GM13977 (cell line): ENCODE measurements around the gene DDX54.

Experiments
- DNase-seq: peaks from one replicate; pipeline ENCODE4 v3.0.0; 2012; ENCODE audit warnings: low spot score
- in situ Hi-C: fragments of 300-500 bp; cut with MboI; formaldehyde crosslinking; loops from one replicate; pipeline ENCODE4 v1.12.0; 2022; ENCODE audit warnings: low sequenced_read_pairs, low pct_unique_long_range_greater_than_20kb, mixed read lengths, inconsistent platforms; ENCODE audit not compliant: unreplicated experiment
- TF ChIP-seq, protein P1 (sequence below): IDR thresholded peaks from 2 replicates; pipeline ENCODE4 v1.5.1; 2012; ENCODE audit warnings: mild to moderate bottlenecking, control low read depth; ENCODE audit not compliant: insufficient read depth; ENCODE audit errors: extremely low read depth, missing control alignments

Gene DDX54, protein sequence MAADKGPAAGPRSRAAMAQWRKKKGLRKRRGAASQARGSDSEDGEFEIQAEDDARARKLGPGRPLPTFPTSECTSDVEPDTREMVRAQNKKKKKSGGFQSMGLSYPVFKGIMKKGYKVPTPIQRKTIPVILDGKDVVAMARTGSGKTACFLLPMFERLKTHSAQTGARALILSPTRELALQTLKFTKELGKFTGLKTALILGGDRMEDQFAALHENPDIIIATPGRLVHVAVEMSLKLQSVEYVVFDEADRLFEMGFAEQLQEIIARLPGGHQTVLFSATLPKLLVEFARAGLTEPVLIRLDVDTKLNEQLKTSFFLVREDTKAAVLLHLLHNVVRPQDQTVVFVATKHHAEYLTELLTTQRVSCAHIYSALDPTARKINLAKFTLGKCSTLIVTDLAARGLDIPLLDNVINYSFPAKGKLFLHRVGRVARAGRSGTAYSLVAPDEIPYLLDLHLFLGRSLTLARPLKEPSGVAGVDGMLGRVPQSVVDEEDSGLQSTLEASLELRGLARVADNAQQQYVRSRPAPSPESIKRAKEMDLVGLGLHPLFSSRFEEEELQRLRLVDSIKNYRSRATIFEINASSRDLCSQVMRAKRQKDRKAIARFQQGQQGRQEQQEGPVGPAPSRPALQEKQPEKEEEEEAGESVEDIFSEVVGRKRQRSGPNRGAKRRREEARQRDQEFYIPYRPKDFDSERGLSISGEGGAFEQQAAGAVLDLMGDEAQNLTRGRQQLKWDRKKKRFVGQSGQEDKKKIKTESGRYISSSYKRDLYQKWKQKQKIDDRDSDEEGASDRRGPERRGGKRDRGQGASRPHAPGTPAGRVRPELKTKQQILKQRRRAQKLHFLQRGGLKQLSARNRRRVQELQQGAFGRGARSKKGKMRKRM

DNA sequence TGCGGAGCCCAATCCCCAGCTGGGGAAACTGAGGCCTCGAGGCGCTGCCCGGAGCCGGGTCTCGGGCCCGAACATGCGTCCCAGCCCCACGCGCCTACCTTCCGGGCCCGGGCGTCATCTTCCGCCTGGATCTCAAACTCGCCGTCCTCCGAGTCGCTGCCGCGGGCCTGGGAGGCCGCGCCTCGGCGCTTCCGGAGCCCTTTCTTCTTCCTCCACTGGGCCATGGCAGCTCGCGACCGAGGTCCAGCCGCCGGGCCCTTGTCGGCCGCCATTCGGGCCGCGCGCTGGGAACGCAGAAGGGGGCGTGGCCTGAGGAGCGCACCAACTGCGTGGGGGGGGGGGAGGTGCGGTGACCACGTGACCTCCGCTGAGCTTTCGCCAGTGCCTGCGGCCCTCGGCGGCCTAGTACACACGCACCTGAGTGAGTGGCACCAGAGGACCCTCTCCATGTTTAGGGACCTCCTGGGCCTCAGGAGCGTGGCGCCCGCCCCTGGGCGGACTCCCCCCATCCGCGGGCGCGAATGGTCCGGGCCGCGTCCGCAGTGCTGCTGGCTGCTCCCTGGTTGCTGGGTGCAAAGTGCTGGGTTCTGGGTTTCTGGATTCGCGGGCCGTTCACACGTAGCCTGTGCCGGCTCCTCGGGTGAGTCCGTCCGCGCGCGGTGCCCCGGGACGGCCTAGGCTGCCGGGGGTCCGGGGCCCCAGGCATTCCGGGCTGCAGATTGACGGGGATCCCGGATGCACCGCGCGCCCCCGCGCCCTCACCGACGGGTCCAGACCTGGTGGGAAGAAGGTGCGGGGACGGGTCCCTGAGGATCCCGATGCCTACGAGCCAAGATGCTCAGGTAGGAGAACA is at the start of gene DDX54, which contains the start of gene RITA1:
Gene DDX54, minus strand, starts transcription at position 299 of the 853 bp plus-strand sequence. Its CDS starts 27 bp downstream, at position 272.
Gene RITA1, plus strand, starts transcription at position 542 of the 853 bp plus-strand sequence. CDS start 1,026 bp downstream, outside the sequence.
- TF ChIP-seq, protein P1, sequence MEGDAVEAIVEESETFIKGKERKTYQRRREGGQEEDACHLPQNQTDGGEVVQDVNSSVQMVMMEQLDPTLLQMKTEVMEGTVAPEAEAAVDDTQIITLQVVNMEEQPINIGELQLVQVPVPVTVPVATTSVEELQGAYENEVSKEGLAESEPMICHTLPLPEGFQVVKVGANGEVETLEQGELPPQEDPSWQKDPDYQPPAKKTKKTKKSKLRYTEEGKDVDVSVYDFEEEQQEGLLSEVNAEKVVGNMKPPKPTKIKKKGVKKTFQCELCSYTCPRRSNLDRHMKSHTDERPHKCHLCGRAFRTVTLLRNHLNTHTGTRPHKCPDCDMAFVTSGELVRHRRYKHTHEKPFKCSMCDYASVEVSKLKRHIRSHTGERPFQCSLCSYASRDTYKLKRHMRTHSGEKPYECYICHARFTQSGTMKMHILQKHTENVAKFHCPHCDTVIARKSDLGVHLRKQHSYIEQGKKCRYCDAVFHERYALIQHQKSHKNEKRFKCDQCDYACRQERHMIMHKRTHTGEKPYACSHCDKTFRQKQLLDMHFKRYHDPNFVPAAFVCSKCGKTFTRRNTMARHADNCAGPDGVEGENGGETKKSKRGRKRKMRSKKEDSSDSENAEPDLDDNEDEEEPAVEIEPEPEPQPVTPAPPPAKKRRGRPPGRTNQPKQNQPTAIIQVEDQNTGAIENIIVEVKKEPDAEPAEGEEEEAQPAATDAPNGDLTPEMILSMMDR: no peak
- peak; percentile 85 for DNase-seq
- in situ Hi-C loops: loop anchor here (25.0 kb wide), 1 partner anchor 227 kb away; the partner anchor contains the start of genes SDS and SDSL

DNA sequence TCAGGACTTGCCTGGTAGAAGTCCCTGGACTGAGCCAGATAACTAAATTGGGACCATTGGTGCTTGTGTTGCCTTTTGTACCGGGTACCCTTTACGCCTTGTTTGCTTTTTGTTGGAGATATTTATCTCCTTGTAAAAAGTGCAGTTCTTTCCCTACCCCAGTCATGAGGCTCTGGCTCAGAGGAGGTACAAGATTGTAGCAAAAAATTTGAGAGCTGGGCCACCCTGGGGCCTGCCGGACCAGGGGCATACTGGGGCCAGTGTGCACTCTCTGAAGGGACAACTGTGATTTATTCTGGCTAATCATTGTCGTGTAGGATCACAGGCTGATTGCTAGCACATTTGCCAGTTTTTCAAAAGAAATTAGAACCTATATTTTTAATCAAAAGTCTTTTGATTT is 49.2 kb upstream of the DDX54 start:
- DNase-seq: no peak
- TF ChIP-seq, protein P1: no peak
- in situ Hi-C loops: no loop called here

DNA sequence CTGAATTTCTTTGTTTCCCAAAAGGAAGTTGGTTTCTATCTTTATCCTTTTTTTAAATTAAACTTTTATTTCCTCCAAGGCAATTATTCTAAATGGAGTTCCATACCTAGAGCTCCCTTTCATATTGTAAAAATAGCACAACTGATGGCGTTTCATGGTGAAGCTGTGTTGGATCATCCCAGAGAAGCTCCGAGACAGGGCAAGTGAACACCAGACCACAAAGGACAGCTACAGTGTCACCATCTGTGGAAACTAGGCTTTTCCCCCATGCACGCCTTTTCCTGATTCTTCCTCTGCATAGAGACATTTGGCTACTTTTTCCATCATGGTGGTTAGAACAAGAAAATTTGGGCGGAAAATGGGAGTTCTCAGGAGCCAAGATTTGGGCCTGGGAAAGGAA is 48.7 kb upstream of the DDX54 start:
- no peak for DNase-seq
- in situ Hi-C loops: no loop called here
- TF ChIP-seq, protein P1: no peak

DNA sequence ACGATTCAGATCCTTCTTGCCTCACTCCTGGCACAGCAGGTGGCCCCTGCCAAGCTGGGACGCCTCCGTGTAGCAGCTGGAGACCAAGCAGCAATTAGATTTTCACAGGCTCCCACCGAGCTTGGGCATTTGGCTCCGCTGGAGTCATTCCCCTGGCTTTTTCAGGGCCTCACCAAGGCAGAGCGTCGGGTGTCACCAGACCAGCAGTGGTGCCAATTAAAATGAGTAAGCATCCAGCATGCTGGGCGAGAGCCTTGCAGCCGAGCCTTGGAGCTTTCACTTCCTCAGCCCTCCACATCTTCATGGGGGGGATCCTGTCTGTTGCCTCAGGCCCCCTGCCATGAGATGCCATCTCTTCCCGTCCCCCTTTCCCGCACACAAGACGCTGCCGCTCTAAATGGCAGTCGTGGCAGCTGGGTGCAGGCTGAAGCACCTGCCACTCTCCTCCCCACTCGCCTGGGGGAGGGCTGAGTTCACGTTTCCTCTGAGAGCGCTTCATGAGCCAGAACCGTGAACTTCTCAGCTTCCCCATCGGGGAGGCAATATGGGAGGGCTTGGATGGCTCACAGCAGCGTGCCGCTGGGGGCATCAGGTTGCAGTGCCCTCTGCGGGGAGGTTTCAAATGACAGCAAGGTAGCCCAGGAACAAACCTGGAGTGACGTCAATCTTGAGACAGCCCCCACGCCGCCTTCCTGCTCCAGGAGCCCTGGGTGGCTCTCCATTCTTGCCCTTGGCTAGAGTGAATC is 47.7 kb upstream of the DDX54 start:
- peak; percentile 60 for DNase-seq
- in situ Hi-C loops: no loop called here
- TF ChIP-seq, protein P1: peak; percentile 31

DNA sequence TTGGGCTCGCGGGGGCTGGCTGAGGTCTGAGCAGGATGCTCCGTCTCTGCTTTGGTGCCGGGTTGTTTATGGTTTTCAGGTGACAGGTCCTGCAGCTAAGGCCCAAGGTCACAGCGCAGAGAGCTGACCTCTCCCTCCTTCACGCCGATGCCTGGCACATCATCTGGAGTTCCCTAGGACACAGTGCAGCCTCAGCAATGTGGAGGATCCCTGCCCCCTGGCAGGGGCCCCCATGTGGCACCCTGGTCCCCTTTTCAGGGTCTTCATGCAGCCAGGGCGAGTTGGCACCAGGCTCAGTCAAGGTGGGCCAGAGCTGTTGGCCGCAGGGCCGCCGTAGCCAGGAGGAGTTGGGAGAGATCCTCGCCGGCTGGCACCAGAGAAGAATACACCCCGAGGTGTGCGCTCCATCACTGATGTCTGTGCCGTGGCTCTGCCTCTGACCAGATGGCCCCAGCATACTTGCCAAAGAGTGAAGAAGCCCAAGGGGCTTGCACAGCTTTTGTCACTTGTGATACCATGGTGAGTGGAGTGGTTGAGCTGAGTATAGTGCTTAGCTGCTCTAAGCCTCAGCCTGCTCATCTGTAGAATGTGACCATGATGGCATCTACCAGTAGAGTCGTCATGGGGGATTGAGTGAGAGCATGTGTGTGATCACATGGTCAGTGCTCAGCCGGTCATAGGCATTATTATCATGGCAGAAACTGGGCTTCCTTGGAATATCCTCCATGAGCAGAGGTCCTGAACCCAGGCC is 47.0 kb upstream of the DDX54 start:
- TF ChIP-seq, protein P1: no peak
- DNase-seq: no peak
- in situ Hi-C loops: no loop called here
